ENCODE results near the gene MED28.

DNA sequence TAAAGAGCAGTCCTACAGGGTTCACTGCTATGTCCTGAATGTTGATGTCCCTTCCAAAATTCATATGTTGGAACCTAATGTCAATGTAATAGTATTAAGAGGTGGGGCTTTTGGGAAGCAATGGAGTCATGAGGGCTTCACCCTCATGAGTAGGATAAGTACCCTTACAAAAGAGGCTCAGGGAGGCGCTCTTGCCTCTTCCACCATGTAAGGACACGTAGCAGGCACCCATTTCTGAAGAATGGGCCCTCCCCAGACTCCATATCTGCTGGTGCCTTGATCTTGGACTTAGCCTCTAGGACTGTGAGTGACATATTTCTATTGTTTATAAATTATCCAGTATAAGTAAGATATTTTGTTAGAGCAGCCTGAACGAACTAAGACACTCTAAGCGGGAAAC lies 15.8 kb downstream of the MED28 start:
- TF ChIP-seq CTCF (conservative IDR thresholded peaks at IDR 0.05 in 1 of 2, IDR thresholded peaks at IDR 0.05 in 1 of 2; ENCODE audit: extremely low read depth in 1 of 2, insufficient read depth in 1 of 2, low read depth in 1 of 2, low read length in 2 of 2) (no peak), EZH2 (IDR thresholded peaks at IDR 0.05; ENCODE audit: borderline replicate concordance, low read length) (no peak)
